ENCODE measurements around the gene MICU1. TPM values are rescaled to one million over a fixed set of nuclear protein-coding genes. Genes with fewer than 3 reads are reported as not detected.

Gene MICU1
- total and polyA plus RNA-seq, 2 donors (not counting 3 experiments of a cell fraction or from before 2014, with no cell fraction given): 27.5 to 48.0 TPM

DNA sequence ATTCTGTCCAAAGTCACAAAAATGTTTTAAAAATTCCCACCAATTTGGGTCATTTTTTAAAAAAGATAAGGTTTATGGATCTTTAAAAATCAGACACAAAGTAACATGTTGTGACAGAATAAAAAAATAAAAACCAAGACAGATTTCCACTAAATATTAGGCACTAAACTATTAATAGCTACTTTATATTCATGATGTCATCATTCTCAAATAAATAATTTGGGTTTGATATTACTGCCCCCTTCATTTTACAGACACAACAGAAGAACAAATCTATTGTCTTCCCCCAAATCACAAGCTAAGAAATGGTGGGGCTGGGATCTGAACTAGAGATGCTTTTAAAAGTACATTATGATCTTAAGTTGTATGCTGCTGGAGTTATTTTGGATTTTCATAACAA is 119.4 kb downstream of the MICU1 start:
- H3K27me3 ChIP-seq (ENCODE audit: control insufficient read depth in 2 of 2, insufficient read depth in 2 of 2, low read length in 2 of 2): no peaks in the 10 kb centered on the region
- dilution Hi-C loops (cut with MboI; ENCODE audit: extremely low pct_ligation_motif_present, low sequenced_read_pairs) (no loop called here), intact Hi-C loops (cut with micrococcal nuclease) (no loop called here)
- no peak overlapping the region for H3K27ac ChIP-seq (ENCODE audit: insufficient read depth, low read depth, low read length)
- no peaks in the 10 kb centered on the region for H4K20me1 ChIP-seq (replicated peaks; ENCODE audit: control insufficient read depth, extremely low read depth, insufficient read depth, low read length)
- BruUV-seq (replicated peaks): no TSS peak
- FAIRE-seq (no peak), DNase-seq (ENCODE audit: low read depth, low spot score) (no peak)
- no peaks in the 10 kb centered on the region for H3K79me2 ChIP-seq (ENCODE audit: control insufficient read depth, insufficient read depth, low read length)
- no peak overlapping the region for H3K4me3 ChIP-seq (replicated peaks in 1 of 3; ENCODE audit: insufficient read depth in 1 of 3, low read depth in 1 of 3, low read length in 3 of 3)
- no peaks in the 10 kb centered on the region for H3K36me3 ChIP-seq (ENCODE audit: control insufficient read depth in 2 of 2, extremely low read depth in 1 of 2, insufficient read depth in 2 of 2, low read length in 2 of 2)
- H3K9me3 ChIP-seq (replicated peaks; ENCODE audit: control insufficient read depth, insufficient read depth, low read length): no peaks in the 10 kb centered on the region
- H3K4me1 ChIP-seq (ENCODE audit: control insufficient read depth, extremely low read depth, insufficient read depth, low read length): no peaks in the 10 kb centered on the region
- no peak overlapping the region for H2AFZ ChIP-seq (ENCODE audit: low read depth, low read length)
- no peak overlapping the region for H3K9ac ChIP-seq (replicated peaks; ENCODE audit: extremely low read depth, insufficient read depth, low read length)
- H3K4me2 ChIP-seq (ENCODE audit: insufficient read depth, low read length): no peak overlapping the region
- ChIA-PET POLR2A (no interaction called here), CTCF (interaction anchor here (0.7 to 1.3 kb wide), 4 partner anchors 13 to 354 kb away, joined by 3 to 5 read pairs (median 4); no protein-coding TSS in a partner anchor)
- TF ChIP-seq, protein P1, sequence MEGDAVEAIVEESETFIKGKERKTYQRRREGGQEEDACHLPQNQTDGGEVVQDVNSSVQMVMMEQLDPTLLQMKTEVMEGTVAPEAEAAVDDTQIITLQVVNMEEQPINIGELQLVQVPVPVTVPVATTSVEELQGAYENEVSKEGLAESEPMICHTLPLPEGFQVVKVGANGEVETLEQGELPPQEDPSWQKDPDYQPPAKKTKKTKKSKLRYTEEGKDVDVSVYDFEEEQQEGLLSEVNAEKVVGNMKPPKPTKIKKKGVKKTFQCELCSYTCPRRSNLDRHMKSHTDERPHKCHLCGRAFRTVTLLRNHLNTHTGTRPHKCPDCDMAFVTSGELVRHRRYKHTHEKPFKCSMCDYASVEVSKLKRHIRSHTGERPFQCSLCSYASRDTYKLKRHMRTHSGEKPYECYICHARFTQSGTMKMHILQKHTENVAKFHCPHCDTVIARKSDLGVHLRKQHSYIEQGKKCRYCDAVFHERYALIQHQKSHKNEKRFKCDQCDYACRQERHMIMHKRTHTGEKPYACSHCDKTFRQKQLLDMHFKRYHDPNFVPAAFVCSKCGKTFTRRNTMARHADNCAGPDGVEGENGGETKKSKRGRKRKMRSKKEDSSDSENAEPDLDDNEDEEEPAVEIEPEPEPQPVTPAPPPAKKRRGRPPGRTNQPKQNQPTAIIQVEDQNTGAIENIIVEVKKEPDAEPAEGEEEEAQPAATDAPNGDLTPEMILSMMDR (IDR thresholded peaks at IDR 0.05; ENCODE audit: extremely low read depth in 1 of 2, insufficient read depth in 1 of 2, low read depth in 1 of 2, low read length in 2 of 2): no peak
- TF ChIP-seq FOS (IDR thresholded peaks at IDR 0.05; ENCODE audit: borderline replicate concordance, insufficient read depth, low read length) (no peak), JUN (IDR thresholded peaks at IDR 0.05; ENCODE audit: borderline replicate concordance, insufficient read depth, insufficient read length, low read depth) (no peak), GATA2 (IDR thresholded peaks at IDR 0.05; ENCODE audit: insufficient read depth, insufficient read length, low read depth, low read length) (no peak), EZH2 (IDR thresholded peaks at IDR 0.05; ENCODE audit: borderline replicate concordance, low read depth, low read length, severe bottlenecking) (no peak), MYC (IDR thresholded peaks at IDR 0.05; ENCODE audit: low read depth, low read length) (no peak), POLR2AphosphoS5 (IDR thresholded peaks at IDR 0.05; ENCODE audit: insufficient read depth, low read depth, low read length) (no peak), POLR2A (IDR thresholded peaks at IDR 0.05; ENCODE audit: low read depth, low read length) (no peak)
- TF ChIP-seq, protein P2, sequence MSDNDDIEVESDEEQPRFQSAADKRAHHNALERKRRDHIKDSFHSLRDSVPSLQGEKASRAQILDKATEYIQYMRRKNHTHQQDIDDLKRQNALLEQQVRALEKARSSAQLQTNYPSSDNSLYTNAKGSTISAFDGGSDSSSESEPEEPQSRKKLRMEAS (IDR thresholded peaks at IDR 0.05; ENCODE audit: insufficient read depth, insufficient read length): no peak
- H3K9me1 ChIP-seq (replicated peaks; ENCODE audit: control insufficient read depth, extremely low read depth, insufficient read depth, low read length): no peaks in the 10 kb centered on the region

All from endothelial cell of umbilical vein (primary cell).